Stimulated activated CD4-positive, alpha-beta T cell treated with anti-CD3 and anti-CD28 coated beads, Interleukin-2, amount 100 ng/mL, for 24 hours (primary cell): ENCODE measurements around the gene SRPX2.
"Not testable (repeated sequence)": the region's sequence is repeated elsewhere in the genome, so short reads cannot be mapped to it uniquely, and the experiment has no call there.

Experiments
- DNase-seq, 2 donors: peaks; one replicate each; pipeline ENCODE4 v3.0.0-alpha.2; 2020

Gene SRPX2

DNA sequence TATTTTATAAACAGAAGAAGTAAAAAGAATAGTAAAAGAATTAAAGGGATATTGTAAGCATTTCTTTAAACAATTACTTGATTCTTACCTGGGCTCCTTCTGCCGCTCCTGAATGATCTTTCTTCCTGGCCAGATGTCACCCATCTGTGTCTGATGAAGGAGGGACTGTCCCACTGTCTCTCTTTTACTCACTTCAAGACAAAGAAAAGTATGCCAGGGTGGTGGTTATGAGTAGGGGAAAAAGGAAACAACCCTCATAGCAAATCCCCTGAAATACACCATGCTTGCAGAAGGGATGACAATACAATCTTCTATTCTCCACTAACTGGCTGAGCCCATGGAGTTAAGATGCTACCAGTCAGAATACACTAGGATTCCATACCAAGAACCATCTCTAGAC, 56.8 kb downstream of the SRPX2 start:
- no peak for DNase-seq

DNA sequence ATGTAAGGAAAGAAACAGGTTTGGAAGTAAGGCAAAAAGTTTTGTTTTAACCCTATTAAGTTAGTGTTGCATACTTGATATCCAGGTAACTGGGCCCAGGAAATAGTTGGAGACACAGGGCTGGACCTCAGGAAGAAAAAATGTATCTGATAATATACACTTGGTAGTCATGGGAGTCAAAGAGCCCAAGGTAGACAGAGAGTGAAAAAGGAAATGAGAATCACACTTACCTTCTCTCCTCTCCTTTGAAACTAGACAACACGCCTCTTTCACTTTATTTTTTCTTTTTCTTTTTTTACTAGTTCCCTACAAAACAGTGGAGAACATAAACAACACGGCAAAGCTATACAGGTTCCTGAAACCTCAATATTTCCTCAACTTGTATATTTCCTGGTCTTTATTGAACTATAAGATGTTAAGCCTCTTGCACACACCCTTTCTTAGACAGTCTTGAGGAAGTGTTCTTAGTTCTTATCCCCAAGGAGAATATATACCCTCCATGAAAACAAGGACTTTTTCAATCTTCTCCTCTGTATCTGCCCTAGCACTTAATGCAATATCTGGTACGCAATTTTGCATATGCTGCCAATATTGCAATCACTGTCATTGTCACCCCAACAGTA, 60.7 kb downstream of the SRPX2 start:
- DNase-seq = no peak

DNA sequence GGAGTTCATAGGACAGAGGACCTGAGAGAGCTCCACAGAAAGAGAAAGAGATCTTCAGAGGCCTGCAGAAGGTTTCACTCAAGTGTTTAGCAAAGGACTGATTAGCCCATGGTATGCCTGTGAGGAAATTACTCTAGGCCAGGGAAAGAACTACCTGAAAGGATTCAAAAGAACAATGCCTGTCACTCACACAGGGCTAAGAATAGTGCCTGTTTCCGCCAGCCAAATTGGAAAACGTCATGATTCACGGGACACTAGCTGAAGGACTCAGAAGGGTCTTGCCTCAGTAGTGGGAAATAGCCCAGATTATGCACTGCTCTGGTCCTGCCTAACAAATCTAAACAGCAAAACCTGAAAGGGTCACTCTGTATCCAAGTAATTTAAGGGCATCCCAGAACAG, 66.8 kb downstream of the SRPX2 start:
- no peak for DNase-seq

DNA sequence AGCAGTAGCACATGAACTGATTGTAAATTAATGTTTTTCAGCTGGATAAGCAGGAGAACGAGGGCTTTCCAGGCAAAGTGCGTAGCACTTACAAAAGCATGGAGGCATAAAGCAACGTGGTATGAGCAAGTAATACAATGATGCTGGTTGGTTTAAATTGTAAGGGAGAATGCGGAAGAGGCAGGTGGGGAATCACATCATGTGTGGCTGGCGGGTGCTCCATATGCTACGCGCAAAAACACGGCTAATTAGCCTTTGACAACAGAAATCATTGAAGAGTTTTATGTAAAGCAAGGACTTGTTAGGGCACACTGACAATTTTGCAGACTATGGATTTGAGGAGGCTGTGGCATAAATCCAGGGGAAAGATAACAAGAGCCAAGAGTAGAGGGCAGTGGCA, 73.4 kb downstream of the SRPX2 start:
- DNase-seq = no peak

DNA sequence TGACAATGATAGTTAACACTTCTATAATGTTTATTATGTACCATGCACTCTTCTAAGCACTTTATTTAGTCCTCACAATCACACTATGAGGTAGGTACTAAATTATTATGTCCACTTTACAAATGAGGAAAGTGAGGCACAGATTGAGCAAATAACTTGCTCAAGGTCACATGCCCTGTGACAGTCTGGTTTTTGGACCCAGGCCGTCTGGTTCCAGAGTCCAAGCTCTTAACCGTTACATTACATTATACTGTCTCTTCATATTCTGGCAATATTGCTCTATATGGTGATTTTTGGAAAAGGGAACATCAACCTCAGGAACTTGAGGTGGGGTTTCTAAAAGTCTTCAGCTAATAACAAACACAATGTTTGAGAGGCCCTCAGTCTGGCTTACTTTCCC, 75.1 kb downstream of the SRPX2 start:
- DNase-seq = no peak

DNA sequence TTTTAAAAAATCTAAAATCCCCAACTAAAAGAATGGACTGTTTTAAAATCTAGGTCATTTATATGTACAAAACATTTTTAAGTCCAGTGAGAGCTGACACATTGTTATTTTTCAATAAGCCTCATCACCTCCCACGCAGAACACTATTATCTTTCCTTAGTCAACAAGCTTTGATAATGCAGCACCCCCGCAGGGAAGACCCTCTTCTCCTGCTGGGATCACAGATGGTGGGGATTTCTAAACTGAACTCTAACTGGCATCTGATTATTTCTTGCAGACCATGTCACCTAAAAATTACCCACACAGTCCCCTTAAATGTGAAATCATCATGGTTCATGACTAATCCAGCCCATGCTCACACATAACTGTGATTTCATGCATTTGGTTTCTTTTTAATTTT, 76.3 kb downstream of the SRPX2 start:
- DNase-seq = no peak

DNA sequence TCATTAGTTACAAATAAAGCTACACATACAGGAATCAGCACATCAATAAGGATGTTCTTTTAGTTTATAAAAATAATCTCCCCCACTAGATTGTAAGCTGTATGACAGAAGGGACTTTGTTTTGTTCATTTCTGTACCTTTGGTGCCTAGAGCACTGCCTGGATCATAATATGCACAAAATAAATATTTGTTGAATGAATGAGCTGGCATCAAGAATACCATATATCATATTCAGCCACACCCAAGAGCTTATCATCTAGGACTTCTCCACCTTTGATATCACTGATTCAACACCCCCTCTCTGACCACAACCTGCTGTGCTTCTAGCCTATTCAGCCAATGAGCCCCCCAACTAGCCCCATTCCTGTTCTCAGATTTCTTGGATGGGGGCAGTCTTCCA, 77.3 kb downstream of the SRPX2 start:
- no peak for DNase-seq

DNA sequence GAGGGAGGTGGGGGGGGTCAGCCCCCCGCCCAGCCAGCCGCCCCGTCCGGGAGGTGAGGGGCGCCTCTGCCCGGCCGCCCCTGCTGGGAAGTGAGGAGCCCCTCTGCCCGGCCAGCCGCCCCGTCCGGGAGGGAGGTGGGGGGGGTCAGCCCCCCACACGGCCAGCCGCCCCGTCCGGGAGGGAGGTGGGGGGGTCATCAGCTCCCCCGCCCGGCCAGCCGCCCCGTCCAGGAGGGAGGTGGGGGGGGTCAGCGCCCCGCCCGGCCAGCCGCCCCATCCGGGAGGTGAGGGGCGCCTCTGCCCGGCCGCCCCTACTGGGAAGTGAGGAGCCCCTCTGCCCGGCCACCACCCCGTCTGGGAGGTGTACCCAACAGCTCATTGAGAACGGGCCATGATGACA, 80.0 kb downstream of the SRPX2 start:
- DNase-seq = not testable (repeated sequence)
